Adrenal gland (tissue), 12 donors: ENCODE data around the gene AOPEP. TPM values are rescaled to one million over a fixed set of nuclear protein-coding genes. Genes with fewer than 3 reads are reported as not detected.
A peak's percentile ranks its signal among the peaks of the same experiment; 100 is the strongest.

Source experiments
- DNase-seq, 7 donors: peaks; one replicate each; pipeline ENCODE4 v3.0.0-alpha.2; 2019 to 2020
- H3K27ac ChIP-seq, 5 donors: fragments of 200-600 bp; sonication (generic) in 4 of 5; 1 replicate in 3 of 5; 2 replicates in 2 of 5; pipeline versions ENCODE4 v1.5.1 to v1.8.0; 2016 to 2020; ENCODE audit warnings: mild to moderate bottlenecking in 1 of 5
- H3K27me3 ChIP-seq: fragments of 200-600 bp; 2 replicates; pipeline ENCODE4 v1.8.0; 2021
- H3K36me3 ChIP-seq, 2 donors: fragments of 200-600 bp; replicated peaks in 1 of 2; 1 replicate in 1 of 2; 2 replicates in 1 of 2; pipeline versions ENCODE4 v1.5.1 to v1.8.0; 2018 to 2022
- H3K4me1 ChIP-seq, 2 donors: fragments of 200-600 bp; replicated peaks in 1 of 2; 1 replicate in 1 of 2; 2 replicates in 1 of 2; pipeline versions ENCODE4 v1.5.1 to v1.8.0; 2018 to 2021
- H3K4me3 ChIP-seq, 4 donors: fragments of 200-600 bp; sonication (generic) in 3 of 4; one replicate each; pipeline ENCODE4 v1.5.1; 2016 to 2018
- H3K9me3 ChIP-seq, 3 donors: fragments of 200-600 bp; sonication (generic) in 1 of 3; replicated peaks in 1 of 3; 1 replicate in 2 of 3; 2 replicates in 1 of 3; pipeline versions ENCODE4 v1.5.1 to v1.8.0; 2016 to 2021
- CTCF ChIP-seq, 6 experiments: fragments of 450-650 bp in 4 of 6; fragments of 200-600 bp in 2 of 6; sonication (generic) in 1 of 6; IDR thresholded peaks; 1 replicate in 5 of 6; 2 replicates in 1 of 6; pipeline versions ENCODE4 v1.5.1 to v1.8.0; 2016 to 2021; ENCODE audit warnings: antibody characterized with exemption in 6 of 6, mild to moderate bottlenecking in 2 of 6, moderate library complexity in 1 of 6
- POLR2A ChIP-seq, 2 donors: fragments of 450-650 bp; IDR thresholded peaks; one replicate each; pipeline ENCODE4 v1.6.1; 2017; ENCODE audit warnings: antibody characterized with exemption in 2 of 2, mild to moderate bottlenecking in 2 of 2, moderate library complexity in 1 of 2
- WGBS, 4 donors: extraction: QIAGEN DNeasy Blood & Tissue Kit in 2 of 4; methylation state at CpG; one replicate each; pipeline versions ENCODE4 v1.1.5 to v1.1.7; 2013 to 2017; 5-methylcytosine and 5-hydroxymethylcytosine counted together
- intact Hi-C, 2 donors: fragments of 100-400 bp; cut with DNase I; formaldehyde crosslinking; loops; one replicate each; pipeline versions ENCODE4 v1.14.1 to v1.15.0; 2022 to 2023
- polyA plus RNA-seq, 3 donors: library from polyadenylated mRNA; stranded (reverse); fragments of 200-250 nt in 2 of 3; fragments of 350-450 nt in 1 of 3; fragmentation: Illumina TruSeq in 1 of 3; extraction: RNeasy Lipid Tissue Mini Kit (QIAGEN cat#74804) in 1 of 3; gene quantifications; one replicate each; pipeline ENCODE4 v1.2.3, GENCODE V29; 2013 to 2014
- total RNA-seq, 9 donors: library from RNA; depleted of rRNA in 4 of 9; stranded (reverse); fragments of >200 nt in 4 of 9; fragments of 120-200 nt in 1 of 9; fragmentation: NEBNext Ultra II Directional in 1 of 9; extraction: Animal tissue kit (Norgen Biotek cat#: 25700) in 1 of 9; gene quantifications; one replicate each; pipeline versions ENCODE4 v1.1.0 to v1.2.4, GENCODE V29; 2013 to 2023
- donor health status: healthy with polysubstance abuse.
- donor health status: Bipolar disorder and iron deficiency.
- donor health status: DM: yes; HTN: yes; CAD: no.
- donor health status: DM: no; HTN: no; CAD: no.
- donor health status: DM: no; HTN: no; CAD: no.
- donor health status: DM: yes; HTN: yes; CAD: no.

The AOPEP gene
- total and polyA plus RNA-seq, 12 donors: 31.0 to 99.6 (median 71.0) TPM

GRCh38 chr9:94729199-94729598, 2.7 kb downstream of the AOPEP start:
- H3K27me3 ChIP-seq: no peaks in the 10 kb centered on the region
- intact Hi-C loops: no loop called here
- no peaks in the 10 kb centered on the region for H3K36me3 ChIP-seq
- no peak overlapping the region for H3K4me3 ChIP-seq
- DNase-seq: no peak
- H3K4me1 ChIP-seq: peaks cover 5 to 11% of the 10 kb centered on the region in 2 donors
- no peaks in the 10 kb centered on the region for H3K9me3 ChIP-seq
- TF ChIP-seq POLR2A (IDR thresholded peaks at IDR 0.05) (no peak), CTCF (IDR thresholded peaks at IDR 0.05) (no peak)
- WGBS, 4 donors: 93 to 97% (median 95%) methylated on average over 3 of the region's 3 CpGs
- no peak overlapping the region for H3K27ac ChIP-seq

GRCh38 chr9:94734054-94734754, 7.7 kb downstream of the AOPEP start:
- 50 to 75% (median 53%) methylated on average over 4 of the region's 4 CpGs for WGBS, 4 donors
- intact Hi-C loops: no loop called here
- no peak overlapping the region for H3K27ac ChIP-seq

GRCh38 chr9:94736759-94737158, 10.3 kb downstream of the AOPEP start:
- Histone ChIP-seq H3K27me3 (no peaks in the 10 kb centered on the region), H3K36me3 (no peaks in the 10 kb centered on the region), H3K27ac (no peak overlapping the region), H3K9me3 (no peaks in the 10 kb centered on the region), H3K4me1 (peaks cover 0 to 5% of the 10 kb centered on the region in 2 donors), H3K4me3 (no peak overlapping the region)
- no peak for TF ChIP-seq POLR2A (IDR thresholded peaks at IDR 0.05)
- no peak for TF ChIP-seq CTCF (IDR thresholded peaks at IDR 0.05)
- intact Hi-C loops: no loop called here
- DNase-seq: no peak

More at GRCh38 chr9:94734054-94734754, 7.7 kb downstream of the AOPEP start:
- Histone ChIP-seq H3K36me3 (no peaks in the 10 kb centered on the region), H3K9me3 (no peaks in the 10 kb centered on the region), H3K4me1 (no peaks in the 10 kb centered on the region), H3K27me3 (no peaks in the 10 kb centered on the region), H3K4me3 (no peak overlapping the region)
- no peak for TF ChIP-seq POLR2A (IDR thresholded peaks at IDR 0.05)
- no peak for TF ChIP-seq CTCF (IDR thresholded peaks at IDR 0.05)
- DNase-seq: peak in 3 of 7 donors; percentile 10 to 19 (median 12)

- Histone ChIP-seq H3K4me1 (peaks cover 0 to 5% of the 10 kb centered on the region in 2 donors), H3K27ac (peak overlapping the region in 1 of 5 donors; percentile 8), H3K36me3 (no peaks in the 10 kb centered on the region), H3K9me3 (no peaks in the 10 kb centered on the region), H3K27me3 (no peaks in the 10 kb centered on the region), H3K4me3 (no peak overlapping the region)
- 67 to 74% (median 70%) methylated on average over 3 of the region's 3 CpGs for WGBS, 4 donors
- no peak for DNase-seq
- intact Hi-C loops: no loop called here
- TF ChIP-seq POLR2A (IDR thresholded peaks at IDR 0.05): no peak
- TF ChIP-seq CTCF (IDR thresholded peaks at IDR 0.05): no peak
Measured at GRCh38 chr9:94740145-94740840, 13.8 kb downstream of the AOPEP start.
